A549 treated with Hydrocortisone at 1 μM for 4 hours (cell line): ENCODE results near the gene EVC2. TPM values are rescaled to one million over a fixed set of nuclear protein-coding genes. Genes with fewer than 3 reads are reported as not detected.

Experiments
- total RNA-seq: library from RNA; stranded (reverse); fragments of 200-300 nt; extraction: Qiagen RNA extraction; gene quantifications from 5 replicates; pipeline ENCODE4 v1.2.3, GENCODE V29; 2022

EVC2 gene, protein sequence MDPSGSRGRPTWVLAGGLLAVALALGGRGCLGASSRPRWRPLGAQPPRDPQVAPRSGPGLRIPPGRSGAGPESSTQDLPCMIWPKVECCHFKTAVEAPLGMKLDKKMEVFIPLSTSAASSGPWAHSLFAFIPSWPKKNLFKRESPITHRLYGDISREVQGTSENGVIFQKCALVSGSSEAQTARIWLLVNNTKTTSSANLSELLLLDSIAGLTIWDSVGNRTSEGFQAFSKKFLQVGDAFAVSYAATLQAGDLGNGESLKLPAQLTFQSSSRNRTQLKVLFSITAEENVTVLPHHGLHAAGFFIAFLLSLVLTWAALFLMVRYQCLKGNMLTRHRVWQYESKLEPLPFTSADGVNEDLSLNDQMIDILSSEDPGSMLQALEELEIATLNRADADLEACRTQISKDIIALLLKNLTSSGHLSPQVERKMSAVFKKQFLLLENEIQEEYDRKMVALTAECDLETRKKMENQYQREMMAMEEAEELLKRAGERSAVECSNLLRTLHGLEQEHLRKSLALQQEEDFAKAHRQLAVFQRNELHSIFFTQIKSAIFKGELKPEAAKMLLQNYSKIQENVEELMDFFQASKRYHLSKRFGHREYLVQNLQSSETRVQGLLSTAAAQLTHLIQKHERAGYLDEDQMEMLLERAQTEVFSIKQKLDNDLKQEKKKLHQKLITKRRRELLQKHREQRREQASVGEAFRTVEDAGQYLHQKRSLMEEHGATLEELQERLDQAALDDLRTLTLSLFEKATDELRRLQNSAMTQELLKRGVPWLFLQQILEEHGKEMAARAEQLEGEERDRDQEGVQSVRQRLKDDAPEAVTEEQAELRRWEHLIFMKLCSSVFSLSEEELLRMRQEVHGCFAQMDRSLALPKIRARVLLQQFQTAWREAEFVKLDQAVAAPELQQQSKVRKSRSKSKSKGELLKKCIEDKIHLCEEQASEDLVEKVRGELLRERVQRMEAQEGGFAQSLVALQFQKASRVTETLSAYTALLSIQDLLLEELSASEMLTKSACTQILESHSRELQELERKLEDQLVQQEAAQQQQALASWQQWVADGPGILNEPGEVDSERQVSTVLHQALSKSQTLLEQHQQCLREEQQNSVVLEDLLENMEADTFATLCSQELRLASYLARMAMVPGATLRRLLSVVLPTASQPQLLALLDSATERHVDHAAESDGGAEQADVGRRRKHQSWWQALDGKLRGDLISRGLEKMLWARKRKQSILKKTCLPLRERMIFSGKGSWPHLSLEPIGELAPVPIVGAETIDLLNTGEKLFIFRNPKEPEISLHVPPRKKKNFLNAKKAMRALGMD
- total RNA-seq = 1.9 to 2.2 TPM (median 2.1 TPM) in 5 replicates

DNA sequence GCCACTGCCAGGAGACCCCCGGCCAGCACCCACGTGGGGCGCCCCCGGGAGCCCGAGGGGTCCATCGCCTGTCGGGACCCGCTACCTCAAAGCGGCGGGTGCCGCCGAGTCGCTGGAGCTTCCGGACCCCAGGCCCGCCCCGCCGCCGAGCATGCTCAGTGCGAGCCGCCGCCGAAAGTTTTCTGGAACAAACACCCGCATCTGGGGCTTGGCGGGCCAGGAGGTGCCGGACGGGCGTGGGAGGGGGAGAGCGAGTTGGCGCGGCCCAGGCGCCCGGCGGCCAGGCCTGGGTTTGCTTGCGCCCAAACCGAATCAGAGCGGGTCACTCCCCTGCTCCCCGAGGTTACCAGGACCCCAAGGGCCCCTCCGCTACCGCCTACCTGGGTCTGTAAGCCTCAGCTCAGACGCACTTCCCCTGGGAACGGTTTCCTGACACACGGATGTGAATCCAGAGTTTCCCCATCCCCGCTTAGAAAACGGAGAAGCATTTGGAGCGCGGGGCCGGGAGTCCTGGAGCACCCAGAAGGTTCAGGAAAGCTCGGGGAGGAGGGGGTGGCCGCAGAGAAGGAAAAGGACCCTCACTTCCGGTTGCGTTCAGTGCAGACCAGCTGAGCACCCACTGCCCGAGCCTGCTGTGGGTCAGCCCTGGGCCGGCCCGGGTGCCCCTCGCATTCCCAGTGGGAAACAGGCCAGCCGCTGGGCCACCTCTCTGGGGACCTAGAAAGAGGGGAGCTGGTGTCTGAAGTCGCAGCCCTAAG is at the start of gene EVC2:
Gene EVC2, minus strand, starts transcription at position 111 of the 758 bp plus-strand sequence. Its CDS starts 46 bp downstream, at position 65.

DNA sequence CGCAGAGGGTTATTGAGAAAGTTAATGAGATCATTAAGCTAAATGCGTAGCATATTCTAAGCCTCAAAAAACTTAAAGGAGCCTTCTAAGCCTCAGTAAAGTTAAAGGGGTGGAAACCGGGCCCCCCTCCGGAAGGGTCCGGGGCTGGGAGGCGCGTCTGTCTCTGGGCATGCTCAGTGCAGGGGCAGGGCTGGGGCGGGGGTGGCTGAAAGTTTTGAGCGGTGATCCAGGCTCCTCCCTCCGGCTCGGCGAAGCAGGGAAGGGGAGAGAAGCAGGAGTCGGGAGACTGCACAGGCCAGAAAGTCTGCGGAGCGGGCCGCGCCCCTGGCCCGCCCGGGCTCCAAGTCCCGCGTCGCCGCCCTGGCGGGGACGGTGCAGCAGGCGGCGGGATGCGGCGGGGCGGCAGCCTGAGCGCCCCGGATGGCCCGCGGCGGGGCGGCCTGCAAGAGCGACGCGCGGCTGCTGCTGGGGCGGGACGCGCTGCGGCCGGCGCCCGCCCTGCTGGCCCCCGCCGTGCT is 2.7 kb upstream of the EVC2 start, which contains the start of gene EVC:
Gene EVC, plus strand, starts transcription at position 241 of the 518 bp plus-strand sequence. Its CDS starts 180 bp downstream, at position 421.

Other genes starting within 250 kb of the EVC2 start
- gene EVC, start 2.6 kb upstream of the EVC2 start, total RNA-seq = 7.9 to 11.1 TPM (median 10.6 TPM) in 5 replicates
- gene CRMP1, start 184.5 kb upstream of the EVC2 start, total RNA-seq = 3.6 to 4.4 TPM (median 4.3 TPM) in 5 replicates